GM20431 (cell line): ENCODE measurements around the gene GNG10.
"Not testable (repeated sequence)": the region's sequence is repeated elsewhere in the genome, so short reads cannot be mapped to it uniquely, and the experiment has no call there.

ENCODE experiments used
- in situ Hi-C: fragments of 300-500 bp; cut with MseI, MboI; formaldehyde crosslinking; loops from one replicate; pipeline ENCODE4 v1.15.0; 2020; ENCODE audit warnings: low sequenced_read_pairs; ENCODE audit not compliant: unreplicated experiment

The GNG10 gene

GRCh38 chr9:111661150-111661801 lies at the start of gene GNG10:
TSS of gene GNG10 (plus strand) at chr9:111661605. CDS start at chr9:111661635, 30 bp downstream.
- in situ Hi-C loops, result no loop called here

GRCh38 chr9:111613436-111614040 lies 47.9 kb upstream of the GNG10 start:
- in situ Hi-C loops, result no loop called here

GRCh38 chr9:111615928-111616327 lies 45.5 kb upstream of the GNG10 start:
- in situ Hi-C loops, result no loop called here

GRCh38 chr9:111617349-111617748 lies 44.1 kb upstream of the GNG10 start:
- in situ Hi-C loops, result not testable (repeated sequence)

GRCh38 chr9:111621895-111622480 lies 39.4 kb upstream of the GNG10 start:
- in situ Hi-C loops, result no loop called here

- in situ Hi-C loops, result no loop called here
These were observed 38.8 kb upstream of the GNG10 start for GRCh38 chr9:111622626-111623025.

GRCh38 chr9:111627260-111627963 lies 34.0 kb upstream of the GNG10 start:
- in situ Hi-C loops, result no loop called here

- in situ Hi-C loops, result no loop called here
These were observed 33.0 kb upstream of the GNG10 start for GRCh38 chr9:111628411-111628810.

GRCh38 chr9:111630182-111630963 lies 31.0 kb upstream of the GNG10 start:
- in situ Hi-C loops, result no loop called here

- in situ Hi-C loops, result no loop called here
These were observed 30.5 kb upstream of the GNG10 start for GRCh38 chr9:111630964-111631213.

- in situ Hi-C loops, result no loop called here
These were observed 30.0 kb upstream of the GNG10 start, which contains the start of gene DNAJC25 for GRCh38 chr9:111631214-111631971. TSS of gene DNAJC25 (plus strand) at chr9:111631334. CDS start at chr9:111631408, 74 bp downstream.

GRCh38 chr9:111632060-111632459 lies 29.3 kb upstream of the GNG10 start:
- in situ Hi-C loops, result no loop called here

GRCh38 chr9:111632695-111633388 lies 28.6 kb upstream of the GNG10 start:
- in situ Hi-C loops, result no loop called here

GRCh38 chr9:111633389-111633736 lies 28.0 kb upstream of the GNG10 start:
- in situ Hi-C loops, result no loop called here

- in situ Hi-C loops, result no loop called here
These were observed 26.5 kb upstream of the GNG10 start for GRCh38 chr9:111634860-111635259.

GRCh38 chr9:111637421-111637950 lies 23.9 kb upstream of the GNG10 start:
- in situ Hi-C loops, result no loop called here

GRCh38 chr9:111644195-111644772 lies 17.1 kb upstream of the GNG10 start:
- in situ Hi-C loops, result no loop called here

GRCh38 chr9:111645806-111646205 lies 15.6 kb upstream of the GNG10 start:
- in situ Hi-C loops, result no loop called here

GRCh38 chr9:111646417-111646816 lies 15.0 kb upstream of the GNG10 start:
- in situ Hi-C loops, result no loop called here
